Middle frontal gyrus (tissue), 1 donor: ENCODE data around the gene CD58.
"Not testable (repeated sequence)": the region's sequence is repeated elsewhere in the genome, so short reads cannot be mapped to it uniquely, and the experiment has no call there.

ENCODE experiments used
- DNase-seq: peaks from one replicate; pipeline ENCODE4 v3.0.0-alpha.2; 2015; ENCODE audit warnings: low spot score; ENCODE audit errors: extremely low spot score

CD58 gene

GRCh38 chr1:116593401-116593800 is 22.6 kb upstream of the CD58 start:
- DNase-seq, result not testable (repeated sequence)

GRCh38 chr1:116591951-116592605 is 21.3 kb upstream of the CD58 start:
- not testable (repeated sequence) for DNase-seq

GRCh38 chr1:116591006-116591950 is 20.5 kb upstream of the CD58 start:
- not testable (repeated sequence) for DNase-seq

GRCh38 chr1:116590359-116591005 is 19.7 kb upstream of the CD58 start:
- not testable (repeated sequence) for DNase-seq

GRCh38 chr1:116589101-116589735 is 18.4 kb upstream of the CD58 start:
- not testable (repeated sequence) for DNase-seq

- no peak for DNase-seq
Measured at GRCh38 chr1:116587501-116588227, 16.8 kb upstream of the CD58 start.

GRCh38 chr1:116586741-116587143 is 15.9 kb upstream of the CD58 start:
- no peak for DNase-seq

- no peak for DNase-seq
Measured at GRCh38 chr1:116585886-116586285, 15.1 kb upstream of the CD58 start.

GRCh38 chr1:116581323-116581885 is 10.6 kb upstream of the CD58 start:
- DNase-seq, result no peak

- DNase-seq, result no peak
Measured at GRCh38 chr1:116580446-116581322, 9.9 kb upstream of the CD58 start.

- DNase-seq, result no peak
Measured at GRCh38 chr1:116579259-116579875, 8.5 kb upstream of the CD58 start.

- no peak for DNase-seq
Measured at GRCh38 chr1:116578581-116578980, 7.8 kb upstream of the CD58 start.

- DNase-seq, result no peak
Measured at GRCh38 chr1:116577759-116578314, 7.0 kb upstream of the CD58 start.

- DNase-seq, result peak; percentile 42
Measured at GRCh38 chr1:116574581-116575291, 3.9 kb upstream of the CD58 start.

- no peak for DNase-seq
Measured at GRCh38 chr1:116573431-116574095, 2.7 kb upstream of the CD58 start.

GRCh38 chr1:116572771-116573430 is 2.1 kb upstream of the CD58 start:
- no peak for DNase-seq

GRCh38 chr1:116572099-116572498 is 1.3 kb upstream of the CD58 start:
- DNase-seq, result no peak
